K562 (cell line): ENCODE measurements around the gene PPRC1. TPM values are rescaled to one million over a fixed set of nuclear protein-coding genes. Genes with fewer than 3 reads are reported as not detected.

ENCODE experiments used
- ATF4 ChIP-seq: fragments of 450-650 bp; formaldehyde crosslinking; IDR thresholded peaks from 2 replicates; pipeline ENCODE4 v1.4.0; 2022; ENCODE audit warnings: mild to moderate bottlenecking, moderate library complexity
- BDP1 ChIP-seq: IDR thresholded peaks from 3 replicates; pipeline ENCODE4 v1.6.1; 2011; ENCODE audit not compliant: insufficient read length, insufficient read depth
- CCNT2 ChIP-seq: IDR thresholded peaks from 2 replicates; pipeline ENCODE4 v1.6.1; 2011; ENCODE audit warnings: borderline replicate concordance, low read depth, mild to moderate bottlenecking, moderate library complexity, mixed read lengths, low read length; ENCODE audit not compliant: insufficient read length; ENCODE audit errors: extremely low read depth
- ETS1 ChIP-seq: conservative IDR thresholded peaks from 2 replicates; pipeline ENCODE4 v1.6.1; 2011; ENCODE audit warnings: low read depth, mild to moderate bottlenecking, low read length; ENCODE audit not compliant: control insufficient read depth
- HOXB6 ChIP-seq: fragments of 250-450 bp; sonication (Bioruptor Pico); IDR thresholded peaks from 2 replicates; pipeline ENCODE4 v1.5.1; 2022; ENCODE audit warnings: mild to moderate bottlenecking, borderline replicate concordance
- JUND ChIP-seq, 2 experiments: IDR thresholded peaks; 2 replicates in 1 of 2; 3 replicates in 1 of 2; pipeline ENCODE4 v1.6.1; 2011; ENCODE audit warnings: borderline replicate concordance in 2 of 2, low read depth in 2 of 2, low read length in 2 of 2, improper control_type of control experiment in 1 of 2, missing biosample characterization in 1 of 2, missing genetic modification characterization in 1 of 2, missing genetic modification reagents in 1 of 2
- L3MBTL2 ChIP-seq: fragments of 450-650 bp; IDR thresholded peaks from 2 replicates; pipeline ENCODE4 v1.6.1; 2016; ENCODE audit warnings: mild to moderate bottlenecking, moderate library complexity
- NELFE ChIP-seq: IDR thresholded peaks from 2 replicates; pipeline ENCODE4 v1.6.1; 2011; ENCODE audit warnings: mild to moderate bottlenecking; ENCODE audit not compliant: insufficient read depth, insufficient read length
- NR1H2 ChIP-seq: sonication (generic); formaldehyde crosslinking; IDR thresholded peaks from 2 replicates; pipeline ENCODE4 v1.4.0; 2020; ENCODE audit warnings: mild to moderate bottlenecking, missing genetic modification reagents
- POLR3A ChIP-seq: IDR thresholded peaks from 2 replicates; pipeline ENCODE4 v1.6.1; 2011; ENCODE audit warnings: borderline replicate concordance, mild to moderate bottlenecking, moderate library complexity; ENCODE audit not compliant: insufficient read length, insufficient read depth; ENCODE audit errors: extremely low read depth
- PPARD ChIP-seq: fragments of 250-450 bp; sonication (Bioruptor Pico); IDR thresholded peaks from 2 replicates; pipeline ENCODE4 v1.8.0; 2022; ENCODE audit warnings: inconsistent platforms, mild to moderate bottlenecking, moderate library complexity
- PYGO2 ChIP-seq: fragments of 450-650 bp; IDR thresholded peaks from 2 replicates; pipeline ENCODE4 v1.6.1; 2016; ENCODE audit warnings: mild to moderate bottlenecking, missing genetic modification characterization, moderate library complexity, missing compliant biosample characterization
- RBM15 ChIP-seq: fragments of 200-400 bp; formaldehyde crosslinking; IDR thresholded peaks from 2 replicates; pipeline ENCODE4 v1.6.1; 2018; ENCODE audit warnings: mild to moderate bottlenecking, low read length, moderate library complexity; ENCODE audit not compliant: insufficient read depth
- SIRT6 ChIP-seq: IDR thresholded peaks from one replicate; pipeline ENCODE4 v1.6.1; 2012; ENCODE audit warnings: low read depth, mild to moderate bottlenecking, control low read depth, inconsistent platforms, low read length, moderate library complexity
- SMAD1 ChIP-seq: fragments of 150-350 bp; IDR thresholded peaks from 2 replicates; pipeline ENCODE4 v1.6.1; 2014; ENCODE audit warnings: low read length, low read depth; ENCODE audit not compliant: partially characterized antibody
- SNAPC5 ChIP-seq: fragments of 250-450 bp; sonication (Bioruptor Pico); IDR thresholded peaks from 2 replicates; pipeline ENCODE4 v1.8.0; 2021; ENCODE audit warnings: moderate library complexity, mild to moderate bottlenecking, inconsistent platforms
- SOX6 ChIP-seq: fragments of 450-650 bp; IDR thresholded peaks from 2 replicates; pipeline ENCODE4 v1.6.1; 2014; ENCODE audit warnings: mild to moderate bottlenecking
- SRSF7 ChIP-seq: fragments of 200-400 bp; formaldehyde crosslinking; optimal IDR thresholded peaks from 2 replicates; pipeline ENCODE3; 2017; ENCODE audit warnings: mild to moderate bottlenecking, low read depth, low read length
- SRSF9 ChIP-seq: fragments of 200-400 bp; formaldehyde crosslinking; IDR thresholded peaks from 2 replicates; pipeline ENCODE4 v1.6.1; 2017; ENCODE audit warnings: low read depth, low read length, borderline replicate concordance
- ZBTB17 ChIP-seq: fragments of 450-650 bp; formaldehyde crosslinking; IDR thresholded peaks from 2 replicates; pipeline ENCODE4 v1.4.0; 2020; ENCODE audit warnings: mild to moderate bottlenecking
- polyA plus RNA-seq, 8 experiments: library from polyadenylated mRNA; depleted of rRNA in 4 of 8; stranded (reverse) in 5 of 8; unstranded in 3 of 8; fragments of >200 nt; fragmentation: Nextera tagmentation in 2 of 8; fragmentation: Illumina TruSeq in 1 of 8; extraction: Ambion mirVana in 2 of 8; extraction: Trizol in 1 of 8; gene quantifications; 2 replicates each; pipeline versions ENCODE4 v1.2.1 to v1.2.3, GENCODE V29; 2011 to 2014; ENCODE audit warnings: inconsistent platforms in 1 of 8, missing spikeins in 1 of 8
- total RNA-seq, 7 experiments: library from RNA; depleted of rRNA in 6 of 7; stranded (reverse); fragments of >200 nt in 6 of 7; fragmentation: Illumina TruSeq in 2 of 7; extraction: Trizol in 2 of 7; gene quantifications; 2 replicates each; pipeline versions ENCODE4 v1.2.1 to v1.2.3, GENCODE V29; 2011 to 2021; ENCODE audit warnings: low replicate concordance in 1 of 7

The PPRC1 gene
- total and polyA plus RNA-seq, 9 of the 15 experiments (the other 6 are each of a cell fraction or from before 2014, with no cell fraction given) = 8.5 to 47.1 (median 16.2) TPM

GRCh38 chr10:102112210-102112817 lies 20.5 kb upstream of the PPRC1 start (continued):
- no peak for TF ChIP-seq PYGO2 (tag)
- TF ChIP-seq SRSF7 = no peak
- TF ChIP-seq ATF4 (CRISPR knock-in tag) = no peak
- TF ChIP-seq SIRT6 = no peak
- no peak for TF ChIP-seq PPARD (CRISPR knock-in tag)
- no peak for TF ChIP-seq NELFE
- TF ChIP-seq HOXB6 (CRISPR knock-in tag) = no peak
- no peak for TF ChIP-seq BDP1
- TF ChIP-seq ETS1 = peak; percentile 59
- TF ChIP-seq NR1H2 = no peak
- TF ChIP-seq POLR3A = no peak
- no peak for TF ChIP-seq RBM15
- no peak for TF ChIP-seq SMAD1
- no peak for TF ChIP-seq L3MBTL2
- no peak for TF ChIP-seq ZBTB17 (CRISPR knock-in tag)
- peak; percentile 88 for TF ChIP-seq SOX6
- TF ChIP-seq JUND (IDR thresholded peaks at IDR 0.05; ENCODE audit: borderline replicate concordance, low read depth, low read length) = peak; percentile 42; the same call in 1 of the 2 replicates
- TF ChIP-seq JUND (tag; IDR thresholded peaks at IDR 0.05; ENCODE audit: borderline replicate concordance, low read depth, low read length) = no peak; the same call in 2 of the 3 replicates
- no peak for TF ChIP-seq SRSF9
- no peak for TF ChIP-seq SNAPC5
- TF ChIP-seq CCNT2 = peak; percentile 70
